Activated CD8-positive, alpha-beta memory T cell treated with anti-CD3 and anti-CD28 coated beads for 36 hours (primary cell): Measurements from ENCODE around the gene CDIP1. TPM values are rescaled to one million over a fixed set of nuclear protein-coding genes. Genes with fewer than 3 reads are reported as not detected.

ENCODE experiments used
- CTCF ChIA-PET: fragments of 350-600 bp; sonication (Branson Sonifier 250); formaldehyde crosslinking; loops from one replicate; lab custom pipeline; 2021; ENCODE audit warnings: antibody characterized with exemption; lab: Charles Lee
- POLR2A ChIA-PET: fragments of 350-600 bp; sonication (Branson Sonifier 250); formaldehyde crosslinking; loops from one replicate; lab custom pipeline; 2021; ENCODE audit warnings: antibody characterized with exemption; lab: Charles Lee
- total RNA-seq, 2 experiments: library from RNA; stranded (reverse); gene quantifications; one replicate each; pipeline ENCODE4 v1.2.3, GENCODE V29; 2021

The CDIP1 gene
- total RNA-seq, 2 experiments from 2014 or later: 38.7 to 39.3 TPM

GRCh38 chr16:4550591-4550990 is 12.0 kb upstream of the CDIP1 start:
- ChIA-PET CTCF (interaction anchor here (0.7 to 3.5 kb wide), 5 partner anchors 11 to 147 kb away, joined by 3 to 40 read pairs (median 12); partner anchors contain the start of gene CDIP1), POLR2A (no interaction called here)

GRCh38 chr16:4548124-4548523 is 9.6 kb upstream of the CDIP1 start:
- CTCF ChIA-PET: interaction anchor here (0.6 to 3.5 kb wide), 18 partner anchors 9 to 680 kb away, joined by 3 to 40 read pairs (median 3); partner anchors contain the start of genes CDIP1 and HMOX2
- POLR2A ChIA-PET: interaction anchor here (0.7 kb wide), 1 partner anchor 288 kb away, joined by 5 read pairs; no protein-coding TSS in a partner anchor

GRCh38 chr16:4544473-4544872 is 5.9 kb upstream of the CDIP1 start:
- POLR2A ChIA-PET: no interaction called here

GRCh38 chr16:4539716-4540284 is 1.2 kb upstream of the CDIP1 start:
- CTCF ChIA-PET: interaction anchor here (2.6 to 3.0 kb wide), 2 partner anchors 9 to 33 kb away, joined by 11 to 19 read pairs; no protein-coding TSS in a partner anchor
- POLR2A ChIA-PET: interaction anchor here (1.4 kb wide), 1 partner anchor 35 kb away, joined by 3 read pairs; no protein-coding TSS in a partner anchor

More at GRCh38 chr16:4544473-4544872, 5.9 kb upstream of the CDIP1 start:
- CTCF ChIA-PET: interaction anchor here (1.9 kb wide), 1 partner anchor 37 kb away, joined by 6 read pairs; no protein-coding TSS in a partner anchor

GRCh38 chr16:4537376-4538343 is 913 bp downstream of the CDIP1 start:
- CTCF ChIA-PET: interaction anchor here (1.4 to 3.0 kb wide), 3 partner anchors 11 to 75 kb away, joined by 3 to 19 read pairs (median 4); no protein-coding TSS in a partner anchor
- POLR2A ChIA-PET: interaction anchor here (0.5 to 0.9 kb wide), 2 partner anchors 11 to 23 kb away, joined by 3 to 5 read pairs; no protein-coding TSS in a partner anchor

- POLR2A ChIA-PET: interaction anchor here (0.5 to 1.3 kb wide), 5 partner anchors 9 to 264 kb away, joined by 3 to 15 read pairs (median 4); no protein-coding TSS in a partner anchor
Observed at GRCh38 chr16:4536391-4537106, 2.0 kb downstream of the CDIP1 start.

GRCh38 chr16:4535627-4536108 is 2.9 kb downstream of the CDIP1 start:
- ChIA-PET CTCF (interaction anchor here (0.8 to 1.4 kb wide), 7 partner anchors 11 to 77 kb away, joined by 3 to 4 read pairs (median 3); partner anchors contain the start of gene HMOX2), POLR2A (interaction anchor here (0.5 to 1.3 kb wide), 3 partner anchors 29 to 263 kb away, joined by 3 to 4 read pairs (median 3); no protein-coding TSS in a partner anchor)

More at GRCh38 chr16:4536391-4537106, 2.0 kb downstream of the CDIP1 start:
- CTCF ChIA-PET: interaction anchor here (0.6 to 1.4 kb wide), 9 partner anchors 9 to 76 kb away, joined by 3 to 5 read pairs (median 3); partner anchors contain the start of gene HMOX2

GRCh38 chr16:4534151-4534790 is 4.3 kb downstream of the CDIP1 start:
- POLR2A ChIA-PET: no interaction called here
- CTCF ChIA-PET: no interaction called here

- POLR2A ChIA-PET: no interaction called here
- CTCF ChIA-PET: interaction anchor here (2.0 to 2.3 kb wide), 2 partner anchors 17 to 28 kb away, joined by 6 read pairs; no protein-coding TSS in a partner anchor
Observed at GRCh38 chr16:4533490-4533889, 5.1 kb downstream of the CDIP1 start.

GRCh38 chr16:4532238-4532637 is 6.3 kb downstream of the CDIP1 start:
- CTCF ChIA-PET: interaction anchor here (2.0 to 2.3 kb wide), 2 partner anchors 18 to 27 kb away, joined by 6 read pairs; no protein-coding TSS in a partner anchor
- POLR2A ChIA-PET: no interaction called here

- ChIA-PET POLR2A (no interaction called here), CTCF (interaction anchor here (2.0 to 2.3 kb wide), 2 partner anchors 19 to 26 kb away, joined by 6 read pairs; no protein-coding TSS in a partner anchor)
Observed at GRCh38 chr16:4531811-4532210, 6.8 kb downstream of the CDIP1 start.

- POLR2A ChIA-PET: interaction anchor here (1.2 kb wide), 1 partner anchor 10 kb away, joined by 4 read pairs; the partner anchor contains the start of gene CDIP1
Observed at GRCh38 chr16:4529085-4530060, 9.2 kb downstream of the CDIP1 start.

GRCh38 chr16:4525634-4526277 is 12.8 kb downstream of the CDIP1 start:
- CTCF ChIA-PET: interaction anchor here (1.3 kb wide), 1 partner anchor 15 kb away, joined by 4 read pairs; no protein-coding TSS in a partner anchor
- POLR2A ChIA-PET: no interaction called here

More at GRCh38 chr16:4529085-4530060, 9.2 kb downstream of the CDIP1 start:
- CTCF ChIA-PET: interaction anchor here (0.6 to 1.9 kb wide), 4 partner anchors 19 to 57 kb away, joined by 3 to 4 read pairs (median 4); no protein-coding TSS in a partner anchor

- ChIA-PET CTCF (no interaction called here), POLR2A (no interaction called here)
Observed at GRCh38 chr16:4525069-4525468, 13.5 kb downstream of the CDIP1 start.

GRCh38 chr16:4524571-4524970 is 14.0 kb downstream of the CDIP1 start:
- ChIA-PET POLR2A (no interaction called here), CTCF (interaction anchor here (1.6 kb wide), 1 partner anchor 18 kb away, joined by 5 read pairs; no protein-coding TSS in a partner anchor)
